Effector memory CD4-positive, alpha-beta T cell (primary cell): ENCODE measurements around the gene TBL3.
A peak's percentile ranks its signal among the peaks of the same experiment; 100 is the strongest.
"Not testable (repeated sequence)": the region's sequence is repeated elsewhere in the genome, so short reads cannot be mapped to it uniquely, and the experiment has no call there.

Experiments used
- DNase-seq, 3 donors: peaks; one replicate each; pipeline ENCODE4 v3.0.0-alpha.2; 2020
- H3K27ac ChIP-seq: 2 replicates; pipeline ENCODE4 v1.7.0; 2013; ENCODE audit warnings: mild to moderate bottlenecking, low read length, moderate library complexity; ENCODE audit not compliant: insufficient read depth, poor library complexity, severe bottlenecking
- H3K27me3 ChIP-seq: replicated peaks from 2 replicates; pipeline ENCODE4 v1.7.0; 2013; ENCODE audit warnings: mild to moderate bottlenecking, low read length; ENCODE audit not compliant: insufficient read depth, control insufficient read depth, poor library complexity, severe bottlenecking
- H3K36me3 ChIP-seq: 2 replicates; pipeline ENCODE4 v1.7.0; 2013; ENCODE audit warnings: mild to moderate bottlenecking, low read length, moderate library complexity; ENCODE audit not compliant: control insufficient read depth, insufficient read depth
- H3K4me1 ChIP-seq: 2 replicates; pipeline ENCODE4 v1.7.0; 2013; ENCODE audit warnings: low read length, mild to moderate bottlenecking; ENCODE audit not compliant: control insufficient read depth, insufficient read depth, poor library complexity, severe bottlenecking
- H3K4me3 ChIP-seq: 2 replicates; pipeline ENCODE4 v1.7.0; 2013; ENCODE audit warnings: low read length, low read depth, mild to moderate bottlenecking; ENCODE audit not compliant: insufficient read depth, poor library complexity, severe bottlenecking
- H3K9me3 ChIP-seq: 2 replicates; pipeline ENCODE4 v1.7.0; 2013; ENCODE audit warnings: mild to moderate bottlenecking, low read length, moderate library complexity; ENCODE audit not compliant: control insufficient read depth

The TBL3 gene

GRCh38 chr16:2007081-2007836 lies 35.4 kb downstream of the TBL3 start:
- Histone ChIP-seq H3K27ac (peak overlapping the region; percentile 77), H3K27me3 (no peaks in the 10 kb centered on the region), H3K36me3 (peaks cover 7% of the 10 kb centered on the region), H3K4me1 (peaks cover 35% of the 10 kb centered on the region), H3K4me3 (no peak overlapping the region), H3K9me3 (no peaks in the 10 kb centered on the region)
- no peak for DNase-seq

- Histone ChIP-seq H3K4me1 (peaks cover 35% of the 10 kb centered on the region), H3K27me3 (no peaks in the 10 kb centered on the region), H3K36me3 (no peaks in the 10 kb centered on the region), H3K9me3 (no peaks in the 10 kb centered on the region), H3K4me3 (no peak overlapping the region), H3K27ac (peak overlapping the region; percentile 77)
- peak in 1 of 3 donors; percentile 16 for DNase-seq
These were observed 36.2 kb downstream of the TBL3 start for GRCh38 chr16:2008009-2008526.

- no peak for DNase-seq
- no peaks in the 10 kb centered on the region for H3K9me3 ChIP-seq
- peaks cover 35% of the 10 kb centered on the region for H3K4me1 ChIP-seq
- H3K27ac ChIP-seq: peak overlapping the region; percentile 77
- H3K36me3 ChIP-seq: no peaks in the 10 kb centered on the region
- no peaks in the 10 kb centered on the region for H3K27me3 ChIP-seq
- H3K4me3 ChIP-seq: peak overlapping the region; percentile 69
These were observed 36.8 kb downstream of the TBL3 start for GRCh38 chr16:2008631-2009163.

- no peaks in the 10 kb centered on the region for H3K27me3 ChIP-seq
- peak overlapping the region; percentile 77 for H3K27ac ChIP-seq
- peak overlapping the region; percentile 69 for H3K4me3 ChIP-seq
- no peaks in the 10 kb centered on the region for H3K36me3 ChIP-seq
- H3K4me1 ChIP-seq: peaks cover 31% of the 10 kb centered on the region
- DNase-seq: no peak
- H3K9me3 ChIP-seq: no peaks in the 10 kb centered on the region
These were observed 37.4 kb downstream of the TBL3 start for GRCh38 chr16:2009164-2009711.

- Histone ChIP-seq H3K4me1 (peaks cover 29% of the 10 kb centered on the region), H3K27ac (peak within 1 kb of the TSS; percentile 83), H3K27me3 (no peaks in the 10 kb centered on the region), H3K4me3 (peak within 1 kb of the TSS; percentile 69), H3K36me3 (no peaks in the 10 kb centered on the region), H3K9me3 (no peaks in the 10 kb centered on the region)
- peak; percentile 59 to 75 (median 63) for DNase-seq
These were observed 38.1 kb downstream of the TBL3 start, which contains the start of gene ZNF598 for GRCh38 chr16:2009791-2010510. ZNF598 (minus strand) TSS chr16:2009821.

GRCh38 chr16:2011726-2012125 lies 39.9 kb downstream of the TBL3 start:
- H3K27ac ChIP-seq, H3K36me3 ChIP-seq, DNase-seq, H3K4me3 ChIP-seq, H3K9me3 ChIP-seq, H3K27me3 ChIP-seq: not testable (repeated sequence)
- peaks cover 29% of the 10 kb centered on the region for H3K4me1 ChIP-seq

GRCh38 chr16:2013527-2013926 lies 41.7 kb downstream of the TBL3 start:
- H3K36me3 ChIP-seq: no peaks in the 10 kb centered on the region
- no peaks in the 10 kb centered on the region for H3K27me3 ChIP-seq
- no peak overlapping the region for H3K27ac ChIP-seq
- DNase-seq: no peak
- no peak overlapping the region for H3K4me3 ChIP-seq
- no peaks in the 10 kb centered on the region for H3K9me3 ChIP-seq
- H3K4me1 ChIP-seq: peaks cover 11% of the 10 kb centered on the region

- Histone ChIP-seq H3K9me3 (no peaks in the 10 kb centered on the region), H3K27ac (no peak overlapping the region)
- DNase-seq: no peak
These were observed 43.5 kb downstream of the TBL3 start for GRCh38 chr16:2015117-2015946.

GRCh38 chr16:2015947-2016208 lies 44.0 kb downstream of the TBL3 start:
- no peak overlapping the region for H3K4me3 ChIP-seq
- no peaks in the 10 kb centered on the region for H3K9me3 ChIP-seq
- H3K27me3 ChIP-seq: peaks cover 12% of the 10 kb centered on the region
- H3K4me1 ChIP-seq: peaks cover 10% of the 10 kb centered on the region
- no peak overlapping the region for H3K27ac ChIP-seq
- no peak for DNase-seq
- H3K36me3 ChIP-seq: no peaks in the 10 kb centered on the region

More at GRCh38 chr16:2015117-2015946, 43.5 kb downstream of the TBL3 start:
- H3K4me1 ChIP-seq: peaks cover 7% of the 10 kb centered on the region
- no peaks in the 10 kb centered on the region for H3K36me3 ChIP-seq
- no peak overlapping the region for H3K4me3 ChIP-seq
- peaks cover 6% of the 10 kb centered on the region for H3K27me3 ChIP-seq
